ENCODE measurements around the gene ARHGAP24. TPM values are rescaled to one million over a fixed set of nuclear protein-coding genes. Genes with fewer than 3 reads are reported as not detected.
"Not testable (repeated sequence)": the region's sequence is repeated elsewhere in the genome, so short reads cannot be mapped to it uniquely, and the experiment has no call there.

ARHGAP24 gene
- total RNA-seq, 6 experiments from 2014 or later: 4.0 to 7.3 (median 6.1) TPM

- intact Hi-C loops (cut with DNase I): no loop called here
- H3K27me3 ChIP-seq: no peaks in the 10 kb centered on the region
- peaks cover 0 to 5% (median 0%) of the 10 kb centered on the region in 4 donors for H3K4me1 ChIP-seq
- H3K36me3 ChIP-seq: no peaks in the 10 kb centered on the region
- ATAC-seq (no peak), DNase-seq (no peak)
- no peaks in the 10 kb centered on the region for H3K9me3 ChIP-seq
- H3K27ac ChIP-seq: no peak overlapping the region
- TF ChIP-seq CTCF (IDR thresholded peaks at IDR 0.05) (no peak), POLR2A (IDR thresholded peaks at IDR 0.05) (no peak)
- H3K4me3 ChIP-seq: no peak overlapping the region
- 80% methylated on average over 5 of the region's 5 CpGs for WGBS (ENCODE audit: insufficient coverage, low coverage, low lambda C conversion rate, missing lambda C conversion rate)
Observed at GRCh38 chr4:85514783-85515182, 39.8 kb downstream of the ARHGAP24 start.

DNA sequence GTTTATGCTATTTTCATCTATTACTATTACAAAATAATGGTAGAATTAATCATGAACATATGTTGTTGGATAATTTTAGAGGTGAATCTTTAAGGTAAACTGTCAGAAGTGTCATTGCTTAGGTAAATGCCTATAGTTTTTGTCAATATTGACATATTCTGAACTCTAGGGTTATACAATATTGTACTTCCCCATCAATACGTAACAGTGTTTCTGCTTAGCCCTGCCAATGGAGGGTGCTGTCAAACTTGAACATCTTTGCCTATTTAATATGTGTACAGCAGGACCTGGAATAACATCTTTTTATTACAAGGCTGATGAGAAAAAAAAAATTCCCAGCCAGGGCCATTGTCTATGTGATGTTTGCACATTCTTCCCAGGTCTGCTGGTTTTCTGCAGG lies 40.8 kb downstream of the ARHGAP24 start:
- Histone ChIP-seq H3K9me3 (no peaks in the 10 kb centered on the region), H3K27ac (no peak overlapping the region), H3K36me3 (no peaks in the 10 kb centered on the region), H3K4me1 (no peaks in the 10 kb centered on the region), H3K4me3 (no peak overlapping the region), H3K27me3 (no peaks in the 10 kb centered on the region)
- ATAC-seq (no peak), DNase-seq (no peak)
- 38% methylated on average over 1 of the region's 1 CpG for WGBS (ENCODE audit: insufficient coverage, low coverage, low lambda C conversion rate, missing lambda C conversion rate)
- intact Hi-C loops (cut with DNase I): no loop called here
- TF ChIP-seq CTCF (IDR thresholded peaks at IDR 0.05) (no peak), POLR2A (IDR thresholded peaks at IDR 0.05) (no peak)

DNA sequence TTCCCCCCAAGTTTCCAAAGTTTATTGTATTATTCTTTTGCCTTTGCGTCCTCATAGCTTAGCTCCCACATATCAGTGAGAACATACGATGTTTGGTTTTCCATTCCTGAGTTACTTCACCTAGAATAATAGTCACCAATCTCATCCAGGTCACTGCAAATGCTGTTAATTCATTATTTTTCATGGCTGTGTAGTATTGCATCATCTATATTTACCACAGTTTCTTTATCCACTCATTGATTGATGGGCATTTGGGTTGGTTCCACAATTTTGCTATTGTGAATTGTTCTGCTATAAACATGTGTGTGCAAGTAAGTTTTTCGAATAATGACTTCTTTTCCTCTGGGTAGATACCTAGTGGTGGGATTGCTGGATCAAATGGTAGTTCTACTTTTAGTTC lies 43.6 kb downstream of the ARHGAP24 start:
- H3K9me3 ChIP-seq; H3K27me3 ChIP-seq; DNase-seq; H3K27ac ChIP-seq; H3K4me3 ChIP-seq; intact Hi-C loops (cut with DNase I); H3K36me3 ChIP-seq; ATAC-seq; H3K4me1 ChIP-seq: not testable (repeated sequence)
- 43% methylated on average over 3 of the region's 3 CpGs for whole genome bisulfite sequencing (ENCODE audit: insufficient coverage, low coverage, low lambda C conversion rate, missing lambda C conversion rate)

- no peak overlapping the region for H3K4me3 ChIP-seq
- 55% methylated on average over 5 of the region's 5 CpGs for WGBS (ENCODE audit: insufficient coverage, low coverage, low lambda C conversion rate, missing lambda C conversion rate)
- H3K36me3 ChIP-seq: no peaks in the 10 kb centered on the region
- H3K27me3 ChIP-seq: no peaks in the 10 kb centered on the region
- no peak overlapping the region for H3K27ac ChIP-seq
- intact Hi-C loops (cut with DNase I): no loop called here
- no peak for ATAC-seq
- no peaks in the 10 kb centered on the region for H3K9me3 ChIP-seq
- no peak for DNase-seq
- H3K4me1 ChIP-seq: no peaks in the 10 kb centered on the region
- TF ChIP-seq POLR2A (IDR thresholded peaks at IDR 0.05) (no peak), CTCF (IDR thresholded peaks at IDR 0.05) (no peak)
Observed at GRCh38 chr4:85520765-85521749, 46.1 kb downstream of the ARHGAP24 start.

GRCh38 chr4:85522277-85522676 lies 47.3 kb downstream of the ARHGAP24 start:
- Histone ChIP-seq H3K27me3 (no peaks in the 10 kb centered on the region), H3K36me3 (no peaks in the 10 kb centered on the region), H3K9me3 (no peaks in the 10 kb centered on the region), H3K4me3 (no peak overlapping the region), H3K4me1 (no peaks in the 10 kb centered on the region), H3K27ac (no peak overlapping the region)
- DNase-seq (no peak), ATAC-seq (no peak)
- intact Hi-C loops (cut with DNase I): no loop called here
- TF ChIP-seq CTCF (IDR thresholded peaks at IDR 0.05) (no peak), POLR2A (IDR thresholded peaks at IDR 0.05) (no peak)

Measured in right lobe of liver (tissue), 6 donors.